ENCODE results near the gene CLEC17A.
"Not testable (repeated sequence)": the region's sequence is repeated elsewhere in the genome, so short reads cannot be mapped to it uniquely, and the experiment has no call there.

DNA sequence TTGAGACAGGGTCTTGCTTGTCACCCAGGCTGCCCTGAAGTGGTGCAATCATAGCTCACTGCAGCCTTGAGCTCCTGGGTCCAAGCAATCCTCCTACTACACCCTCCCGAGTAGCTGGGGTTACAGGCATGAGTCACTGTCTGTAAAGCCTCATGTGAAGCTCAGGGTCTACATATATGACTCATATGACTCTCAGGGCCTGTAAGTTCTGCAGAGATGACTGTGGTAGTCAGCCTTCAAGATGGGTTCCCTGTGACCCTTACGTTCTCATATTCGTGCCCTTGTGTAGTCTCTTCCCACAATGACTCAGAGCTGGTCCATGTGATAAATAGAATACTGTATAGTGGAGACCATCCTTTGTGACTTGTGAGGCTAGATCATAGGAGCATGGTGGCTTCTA lies 2.3 kb downstream of the CLEC17A start:
- TF ChIP-seq, protein P1, sequence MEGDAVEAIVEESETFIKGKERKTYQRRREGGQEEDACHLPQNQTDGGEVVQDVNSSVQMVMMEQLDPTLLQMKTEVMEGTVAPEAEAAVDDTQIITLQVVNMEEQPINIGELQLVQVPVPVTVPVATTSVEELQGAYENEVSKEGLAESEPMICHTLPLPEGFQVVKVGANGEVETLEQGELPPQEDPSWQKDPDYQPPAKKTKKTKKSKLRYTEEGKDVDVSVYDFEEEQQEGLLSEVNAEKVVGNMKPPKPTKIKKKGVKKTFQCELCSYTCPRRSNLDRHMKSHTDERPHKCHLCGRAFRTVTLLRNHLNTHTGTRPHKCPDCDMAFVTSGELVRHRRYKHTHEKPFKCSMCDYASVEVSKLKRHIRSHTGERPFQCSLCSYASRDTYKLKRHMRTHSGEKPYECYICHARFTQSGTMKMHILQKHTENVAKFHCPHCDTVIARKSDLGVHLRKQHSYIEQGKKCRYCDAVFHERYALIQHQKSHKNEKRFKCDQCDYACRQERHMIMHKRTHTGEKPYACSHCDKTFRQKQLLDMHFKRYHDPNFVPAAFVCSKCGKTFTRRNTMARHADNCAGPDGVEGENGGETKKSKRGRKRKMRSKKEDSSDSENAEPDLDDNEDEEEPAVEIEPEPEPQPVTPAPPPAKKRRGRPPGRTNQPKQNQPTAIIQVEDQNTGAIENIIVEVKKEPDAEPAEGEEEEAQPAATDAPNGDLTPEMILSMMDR (IDR thresholded peaks at IDR 0.05) = not testable (repeated sequence)
- TF ChIP-seq EZH2 (IDR thresholded peaks at IDR 0.05; ENCODE audit: borderline replicate concordance, insufficient read depth, low read depth, low read length, poor library complexity, severe bottlenecking) = not testable (repeated sequence)

Data from B cell (primary cell).